C1 segment of cervical spinal cord (tissue), 14 donors: ENCODE measurements around the gene RBM18.
A peak's percentile ranks its signal among the peaks of the same experiment; 100 is the strongest.

Source experiments
- DNase-seq, 14 donors: peaks; one replicate each; lab custom pipeline; 2025; lab: John Stamatoyannopoulos, UW

RBM18 gene, protein sequence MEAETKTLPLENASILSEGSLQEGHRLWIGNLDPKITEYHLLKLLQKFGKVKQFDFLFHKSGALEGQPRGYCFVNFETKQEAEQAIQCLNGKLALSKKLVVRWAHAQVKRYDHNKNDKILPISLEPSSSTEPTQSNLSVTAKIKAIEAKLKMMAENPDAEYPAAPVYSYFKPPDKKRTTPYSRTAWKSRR

DNA sequence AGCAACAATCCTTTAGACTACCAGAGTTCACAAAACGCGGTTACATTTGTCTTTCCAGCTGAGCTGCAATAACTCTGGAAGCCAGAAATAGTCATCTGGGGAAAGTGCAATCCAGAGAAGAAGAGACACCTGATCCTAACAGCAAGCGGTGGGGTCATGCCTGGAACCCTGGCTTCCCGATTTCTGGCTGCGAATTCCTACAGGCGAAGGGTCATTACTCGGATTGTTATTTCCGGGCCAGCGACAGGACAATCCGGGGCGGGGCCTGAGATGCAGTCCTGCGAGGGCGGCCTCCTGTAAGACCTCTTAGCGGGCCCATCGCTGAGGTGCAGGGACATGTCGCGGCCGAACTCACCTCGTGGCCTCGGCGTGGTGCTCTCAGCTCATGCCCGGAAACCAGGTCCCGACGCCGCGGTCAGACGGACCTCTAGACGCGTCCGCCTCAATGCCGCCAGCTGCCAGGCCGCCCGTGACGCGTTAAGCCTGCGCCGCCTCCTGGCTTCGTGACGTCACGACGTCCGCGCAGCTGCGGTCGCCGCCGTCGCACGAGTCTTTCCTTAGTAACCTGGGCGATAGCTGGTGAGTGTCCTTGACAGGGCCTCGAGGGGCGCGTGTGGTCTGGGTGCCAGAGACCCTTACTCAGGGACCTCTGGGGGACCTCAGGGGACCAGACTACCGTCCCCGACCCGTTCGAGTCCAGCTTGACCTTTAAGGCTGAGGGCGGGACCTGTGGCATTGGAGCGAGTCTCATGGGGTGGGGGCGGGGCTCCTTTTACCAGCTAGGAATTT, at the start of gene RBM18, which contains the start of gene MRRF:
TSS of gene RBM18 (minus strand) at position 481 of the 789 bp plus-strand sequence. CDS start 3,348 bp downstream, outside the sequence.
TSS of gene MRRF (plus strand) at position 523 of the 789 bp plus-strand sequence. CDS start 6,010 bp downstream, outside the sequence.
- DNase-seq = peak; percentile 45 to 89 (median 83)

DNA sequence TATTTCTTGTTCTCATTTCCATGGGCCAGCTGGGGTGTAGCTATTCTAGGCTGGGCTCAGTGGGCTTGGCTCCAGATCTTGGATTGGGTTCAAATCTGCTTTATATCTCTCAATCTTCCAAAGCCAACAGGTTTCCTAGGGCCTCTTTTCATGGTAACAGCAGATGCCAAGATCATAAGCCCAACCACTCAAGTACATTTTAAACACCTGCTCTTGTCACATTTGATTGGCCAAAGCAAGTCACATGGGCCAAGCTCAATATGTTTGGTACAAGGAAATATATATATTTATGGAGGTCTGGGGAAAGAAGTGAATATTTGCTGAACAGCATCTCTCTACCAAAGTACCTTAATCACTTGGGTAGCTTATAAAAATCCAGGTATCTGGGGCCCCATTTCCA, 49.5 kb upstream of the RBM18 start:
- no peak for DNase-seq

DNA sequence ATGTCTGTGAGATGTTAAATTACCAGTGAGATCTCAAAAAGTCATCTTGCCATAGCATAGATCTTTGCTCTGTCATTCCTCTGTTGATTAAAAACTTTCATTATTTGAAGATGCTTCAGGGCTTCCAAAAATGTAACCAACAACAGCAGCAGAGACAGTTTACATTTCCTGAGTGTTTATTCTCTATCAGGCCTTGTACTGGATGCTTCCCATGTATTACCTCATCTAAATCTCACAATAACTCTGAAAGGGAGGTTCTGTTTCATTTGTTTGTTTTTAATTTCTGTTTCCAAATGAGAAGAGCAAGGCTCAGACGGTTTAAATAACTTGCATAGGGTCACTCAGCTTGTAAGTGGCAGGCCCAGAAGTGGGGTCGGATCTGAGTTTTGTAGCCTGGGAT, 45.2 kb upstream of the RBM18 start:
- DNase-seq = no peak

DNA sequence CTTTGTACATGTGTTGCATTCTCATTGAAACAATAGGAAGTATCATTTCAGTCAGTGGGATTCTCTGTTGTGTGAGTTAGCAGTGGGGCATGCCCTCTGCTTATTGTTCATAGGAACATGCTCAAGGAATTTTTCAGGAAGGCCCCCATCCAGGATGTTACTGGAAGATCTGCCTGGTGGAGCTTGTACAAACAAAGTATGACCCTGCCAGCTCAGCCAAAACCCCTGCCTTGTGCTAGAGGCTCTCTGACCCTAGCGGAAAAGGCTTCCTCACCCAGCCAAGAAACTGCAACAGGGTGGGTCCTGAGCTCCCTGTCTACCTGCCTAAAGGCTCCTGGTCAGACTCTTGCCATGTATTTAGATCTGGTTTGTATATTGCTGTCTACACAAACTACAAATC, 43.3 kb upstream of the RBM18 start:
- no peak for DNase-seq

DNA sequence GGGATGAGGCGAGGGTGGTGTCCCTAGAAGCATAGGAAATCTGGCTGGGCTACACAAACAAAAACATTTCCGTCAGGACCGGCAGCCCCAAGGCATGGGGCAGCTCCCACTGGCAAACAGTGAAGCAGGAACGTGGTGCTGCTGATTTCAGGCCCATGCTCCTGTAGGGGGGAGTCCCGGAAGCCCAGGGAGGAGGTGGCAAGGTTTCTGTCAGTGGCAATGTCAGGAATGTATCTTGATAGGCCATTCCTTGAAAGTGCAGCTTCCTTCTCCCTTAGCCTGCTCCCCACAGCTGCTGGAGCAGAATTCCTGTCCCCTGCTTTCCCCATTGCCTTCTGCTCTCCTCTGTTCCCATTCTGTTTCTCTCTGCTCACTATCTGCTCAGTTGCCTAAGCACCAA, 42.4 kb upstream of the RBM18 start:
- no peak for DNase-seq

DNA sequence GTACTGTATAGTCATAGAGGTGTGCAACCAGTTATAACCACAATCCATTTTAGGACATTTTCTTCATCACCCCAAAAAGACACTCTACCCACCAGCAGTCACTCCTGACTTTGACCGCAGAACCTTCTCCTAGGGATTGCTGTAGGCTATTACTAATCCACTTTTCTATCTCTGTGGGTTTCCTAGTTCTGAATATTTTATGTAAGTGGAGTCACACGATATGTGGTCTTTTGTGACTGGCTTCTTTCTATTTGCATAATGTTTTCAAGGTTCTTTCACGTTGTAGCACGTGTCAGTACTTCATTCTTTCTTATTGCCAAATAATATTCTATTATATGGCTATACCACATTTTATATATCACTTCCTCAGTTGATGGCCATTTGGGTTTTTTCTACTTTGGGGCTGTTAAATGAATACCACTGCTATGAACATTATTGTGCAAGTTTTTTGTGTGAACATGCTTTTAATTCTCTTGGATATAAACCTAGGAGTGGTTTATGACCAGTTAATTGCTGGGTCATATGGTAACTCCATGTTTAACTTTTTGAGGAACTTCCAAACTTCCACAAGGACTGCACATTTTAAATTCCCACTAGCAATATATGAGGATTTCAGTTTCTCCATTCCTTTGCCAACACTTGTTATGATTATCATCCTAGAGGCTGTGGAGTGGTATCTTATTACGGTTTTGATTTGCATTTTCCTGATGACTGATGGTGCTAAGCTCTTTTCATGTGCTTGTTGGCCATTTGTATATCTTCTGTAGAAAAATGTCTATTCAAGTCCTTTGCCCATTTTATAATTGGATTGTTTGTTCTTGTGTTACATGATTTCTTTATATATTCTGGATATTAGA, 37.8 kb upstream of the RBM18 start:
- no peak for DNase-seq

DNA sequence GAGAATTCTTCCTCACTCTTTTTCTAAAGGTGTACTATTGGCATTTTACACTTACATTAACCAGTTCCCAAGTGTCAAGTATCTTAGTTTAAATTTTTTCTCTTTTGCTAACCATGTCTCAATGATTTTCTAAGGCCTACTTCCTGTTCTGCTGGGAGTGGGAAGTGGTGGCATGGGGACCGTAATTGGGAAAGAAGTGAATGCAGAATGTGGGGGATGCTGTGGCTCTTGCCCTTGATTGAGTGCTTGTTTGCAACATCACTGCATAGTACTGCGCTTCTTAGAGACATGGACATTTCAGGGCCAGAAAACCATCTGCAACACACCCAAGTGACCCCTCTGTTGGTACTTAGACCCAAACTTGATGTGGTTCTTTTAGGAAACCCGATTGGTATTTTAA, 32.9 kb upstream of the RBM18 start:
- no peak for DNase-seq

DNA sequence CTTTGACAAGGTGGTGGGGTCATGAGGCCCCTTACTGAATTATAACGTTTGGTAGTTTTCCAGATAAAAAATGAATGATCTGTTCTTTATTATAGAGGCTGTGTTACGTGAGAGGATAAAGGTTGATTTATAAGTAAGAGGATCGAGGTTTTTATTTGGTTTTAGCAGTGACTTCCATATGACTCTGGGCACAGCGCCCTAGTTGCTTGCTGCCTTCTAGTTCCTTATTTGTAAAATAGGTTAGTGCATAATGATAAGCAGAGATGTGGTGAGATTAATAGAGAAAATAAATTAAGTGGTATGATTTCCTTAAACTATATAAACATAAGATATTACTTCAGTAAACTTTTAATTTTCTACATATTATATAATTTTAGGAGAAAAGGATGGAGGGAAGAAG, 29.9 kb upstream of the RBM18 start:
- DNase-seq = no peak

DNA sequence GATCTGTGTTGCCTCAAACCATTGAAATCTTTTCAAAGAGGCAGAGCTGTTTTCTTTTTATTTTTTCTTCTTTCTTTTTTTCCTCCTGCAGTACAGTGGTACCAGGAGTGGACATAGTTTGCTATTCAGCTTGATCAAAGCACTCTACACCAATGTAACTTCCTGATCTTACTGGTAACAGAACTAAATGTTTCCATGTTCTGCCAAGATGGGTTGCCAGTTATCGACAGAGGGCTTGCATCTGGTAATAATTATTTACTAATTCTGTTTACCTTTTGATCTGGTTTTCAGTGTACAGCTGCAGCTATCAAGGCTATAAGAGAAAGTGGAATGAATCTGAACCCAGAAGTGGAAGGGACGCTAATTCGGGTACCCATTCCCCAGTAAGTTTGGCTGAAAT, 26.8 kb upstream of the RBM18 start:
- DNase-seq = no peak

DNA sequence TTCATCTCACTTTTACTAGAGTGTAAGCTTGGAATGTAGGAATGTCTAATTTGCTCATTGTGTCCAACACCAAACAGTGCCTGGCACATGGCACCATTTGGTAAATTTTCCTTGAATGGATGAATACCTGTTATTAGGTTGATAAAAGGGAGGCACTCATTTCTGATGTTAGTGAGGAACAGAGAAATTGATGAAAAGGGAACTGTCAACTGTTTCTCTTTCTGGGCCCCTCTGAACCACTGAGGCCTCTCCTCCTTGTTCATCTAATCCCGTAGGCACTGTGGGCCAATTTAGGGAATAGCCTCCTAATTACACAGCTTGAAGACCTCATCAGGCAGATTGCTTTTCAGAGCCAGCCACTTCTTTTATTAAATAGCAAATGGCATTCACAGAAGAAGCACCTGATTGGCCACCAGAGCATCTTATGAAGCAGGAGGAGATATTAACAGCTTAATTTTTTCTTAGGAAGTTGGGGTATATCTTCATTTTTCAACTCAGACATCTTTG, 22.6 kb upstream of the RBM18 start:
- DNase-seq = no peak

DNA sequence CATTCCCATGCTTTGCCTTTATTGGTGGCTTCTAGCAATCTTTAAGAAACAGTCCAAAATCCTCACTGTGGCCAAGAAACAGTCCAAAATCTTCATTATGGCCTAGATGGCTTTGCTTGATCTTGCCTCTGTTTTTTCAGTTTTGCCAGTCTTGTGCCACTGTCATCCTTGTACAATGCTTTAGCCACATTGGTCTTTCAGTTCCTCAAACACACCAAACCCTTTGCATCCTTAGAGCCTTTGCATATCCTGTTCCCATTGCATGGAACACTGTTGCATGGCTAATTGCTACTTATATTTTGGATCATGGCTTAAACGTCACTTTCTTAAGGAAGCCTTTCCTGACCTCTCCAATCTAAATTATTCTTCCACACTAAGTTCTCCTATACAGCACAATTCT, 22.1 kb upstream of the RBM18 start:
- no peak for DNase-seq

DNA sequence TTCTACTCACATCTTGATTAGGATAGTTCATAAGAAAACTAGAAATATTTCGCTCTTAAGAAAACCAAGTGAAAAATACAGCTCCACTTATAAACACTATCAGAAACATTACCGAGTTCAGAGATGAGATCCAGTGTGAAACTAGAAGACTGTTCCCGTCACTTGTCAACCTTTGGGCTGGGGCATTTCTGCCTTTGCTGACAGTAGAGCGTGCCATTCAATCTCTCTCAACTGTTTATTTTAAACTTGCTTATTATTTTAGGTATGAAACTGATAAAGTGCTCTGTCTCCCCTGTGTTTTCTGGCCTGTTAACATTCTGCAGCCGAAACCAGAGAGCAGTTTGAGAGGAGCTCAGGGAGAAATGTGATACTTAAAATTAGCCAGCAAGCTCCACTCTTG, 16.7 kb upstream of the RBM18 start:
- DNase-seq = no peak

DNA sequence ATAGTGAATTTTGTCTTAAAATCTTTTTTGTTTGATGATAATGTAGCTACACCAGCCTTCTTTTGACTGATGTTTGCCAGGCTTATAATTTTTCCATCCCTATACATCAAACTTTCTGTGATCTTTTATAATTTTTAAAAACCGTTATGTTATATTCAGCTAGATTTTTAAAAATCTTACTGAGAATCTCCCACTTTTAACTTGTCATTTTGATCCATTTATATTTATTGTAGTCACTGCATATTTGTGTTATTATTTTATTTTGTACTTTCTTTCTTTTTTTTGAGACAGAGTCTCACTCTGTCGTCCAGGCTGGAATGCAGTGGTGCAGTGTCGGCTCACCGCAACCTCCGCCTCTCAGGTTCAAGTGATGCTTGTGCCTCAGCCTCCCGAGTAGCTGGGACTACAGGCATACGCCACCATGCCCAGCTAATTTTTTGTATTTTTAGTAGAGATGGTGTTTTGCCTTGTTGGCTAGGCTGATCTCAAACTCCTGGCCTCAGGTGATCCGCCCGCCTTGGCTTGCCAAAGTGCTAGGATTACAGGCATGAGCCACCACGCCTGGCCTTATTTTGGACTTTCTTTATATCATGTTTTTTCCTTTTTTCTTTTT, 12.8 kb upstream of the RBM18 start:
- no peak for DNase-seq

DNA sequence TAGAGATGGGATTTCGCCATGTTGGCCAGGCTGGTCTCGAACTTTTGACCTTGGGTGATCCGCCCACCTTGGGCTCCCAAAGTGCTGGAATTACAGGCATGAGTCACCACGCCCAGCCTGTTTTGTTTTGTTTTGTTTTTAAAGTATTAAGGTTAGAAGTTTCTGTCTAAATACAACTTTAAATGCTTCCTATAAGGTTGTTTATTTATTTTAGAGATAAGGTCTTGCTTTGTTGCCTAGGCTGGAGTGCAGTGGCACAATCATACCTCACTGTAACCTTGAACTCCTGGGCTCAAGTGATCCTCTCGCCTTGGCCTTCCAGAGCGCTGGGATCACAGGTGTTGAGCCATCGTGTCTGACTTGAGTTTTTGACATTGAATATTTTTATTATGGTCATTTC, 11.5 kb upstream of the RBM18 start:
- no peak for DNase-seq

DNA sequence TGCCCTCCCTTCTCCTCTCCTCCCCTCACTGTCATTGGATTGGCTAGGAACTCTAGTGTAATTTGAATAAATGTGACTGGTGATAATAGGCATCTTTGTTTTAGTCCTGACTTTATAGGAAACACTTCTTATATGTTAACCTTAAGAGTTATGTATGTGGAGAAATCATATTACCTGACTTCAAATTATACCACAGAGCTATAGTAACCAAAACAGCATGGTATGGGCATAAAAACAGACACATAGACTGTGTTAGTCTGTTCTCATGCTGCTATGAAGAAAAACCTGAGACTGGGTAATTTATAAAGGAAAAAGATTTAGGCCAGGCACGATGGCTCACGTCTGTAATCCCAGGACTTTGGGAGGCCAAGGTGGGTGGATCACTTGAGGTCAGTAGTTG, 9.4 kb upstream of the RBM18 start:
- DNase-seq = no peak

DNA sequence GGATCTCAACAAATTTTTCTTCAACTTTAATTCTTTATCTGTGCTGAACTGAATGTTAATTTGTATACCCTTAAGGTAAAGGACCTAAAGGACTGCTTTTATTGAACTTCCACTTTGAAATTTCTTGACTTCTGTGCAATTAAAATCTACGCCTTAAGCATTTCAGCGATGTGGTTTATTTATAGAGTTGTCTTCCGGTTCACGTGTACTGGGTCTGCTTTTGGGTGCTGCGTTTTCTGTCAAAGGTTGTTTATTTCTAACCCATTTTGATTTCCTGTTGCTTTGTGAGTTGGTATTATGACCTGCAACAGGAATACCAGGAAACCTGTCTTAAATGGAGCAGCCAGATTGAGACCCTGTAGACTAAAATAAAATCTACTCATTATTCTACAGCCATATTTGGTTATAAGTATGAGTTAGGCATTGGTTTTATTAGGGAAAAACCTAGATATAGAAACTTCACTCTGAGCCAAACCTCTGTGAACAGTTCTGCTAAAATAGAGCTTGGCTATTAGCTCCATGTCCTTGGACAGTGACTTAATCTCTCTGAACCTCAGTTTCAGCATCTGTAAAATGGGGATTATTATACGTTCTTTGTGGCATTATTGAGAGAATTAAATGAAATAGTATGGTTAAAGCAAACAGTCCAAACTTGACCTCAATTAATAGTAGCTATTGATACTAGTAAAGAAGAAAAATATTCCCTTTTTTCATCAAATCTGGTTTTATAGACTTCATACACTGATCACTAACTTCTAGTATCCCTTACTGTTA, 3.6 kb upstream of the RBM18 start:
- no peak for DNase-seq

DNA sequence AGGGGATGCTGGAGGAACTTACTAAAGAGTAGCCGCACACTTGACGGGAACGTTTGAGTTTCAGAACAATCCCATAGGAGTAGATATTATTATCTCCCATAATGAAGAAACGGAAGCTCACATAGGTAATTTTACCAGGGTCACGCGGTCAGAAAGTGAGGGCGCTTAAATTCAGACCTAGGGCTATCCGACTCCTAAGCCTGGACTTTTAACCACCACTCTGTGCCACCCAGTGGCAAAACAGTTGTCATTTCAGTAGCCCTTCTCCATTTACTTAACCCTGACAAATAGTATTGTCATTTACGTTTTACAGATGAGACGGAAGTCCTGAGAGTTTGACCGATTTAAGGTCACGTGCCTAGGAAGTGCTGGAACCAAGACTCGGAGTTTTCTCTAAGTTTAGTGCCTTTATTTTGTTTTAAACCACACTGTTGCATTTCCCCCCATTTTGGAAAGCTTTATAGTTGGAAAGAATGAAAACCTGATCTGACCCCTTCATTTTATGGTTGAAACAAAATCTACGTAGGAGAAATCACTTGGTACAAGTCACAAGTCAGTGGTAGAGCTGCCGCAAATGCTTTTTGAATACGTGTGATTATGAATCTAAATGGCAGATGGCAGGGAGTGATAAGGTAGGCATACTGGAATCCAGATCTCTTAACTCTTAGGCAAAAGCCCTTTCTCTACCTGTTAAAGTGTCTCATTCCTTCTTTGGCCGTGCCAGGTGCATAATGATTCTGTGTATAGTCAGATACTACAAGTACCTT, 692 bp upstream of the RBM18 start:
- DNase-seq = peak in 2 of 14 donors; percentile 58 to 61

DNA sequence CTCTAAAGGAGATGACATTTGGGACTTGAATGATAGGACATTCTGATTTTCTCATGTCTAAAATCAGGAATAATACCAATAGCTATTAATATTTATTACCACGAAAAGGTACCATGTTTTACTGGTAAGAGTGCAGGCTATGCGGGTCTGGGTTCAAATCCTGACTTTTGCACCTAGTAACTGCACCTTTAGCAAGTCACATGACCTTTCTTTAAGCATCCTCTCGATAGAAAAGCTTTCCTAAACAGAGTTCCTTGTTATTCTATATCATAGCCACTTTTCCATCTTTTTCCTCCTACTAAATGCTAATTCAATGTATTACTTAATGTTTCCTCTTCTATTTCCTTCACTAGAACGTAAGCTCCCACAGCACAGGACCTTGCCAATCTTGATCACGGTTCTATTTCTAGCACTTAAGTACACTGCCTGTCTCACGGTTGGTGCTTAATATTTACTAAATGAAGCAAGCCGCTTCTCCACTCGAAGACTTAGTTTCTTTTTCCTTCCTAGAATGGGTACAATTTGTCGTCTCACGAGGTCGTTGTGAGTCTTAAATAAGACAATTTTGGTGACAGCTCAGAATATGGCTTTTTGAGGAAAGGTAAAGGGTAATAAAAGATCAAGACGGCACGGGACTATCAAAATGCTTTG, 816 bp downstream of the RBM18 start:
- DNase-seq = no peak

DNA sequence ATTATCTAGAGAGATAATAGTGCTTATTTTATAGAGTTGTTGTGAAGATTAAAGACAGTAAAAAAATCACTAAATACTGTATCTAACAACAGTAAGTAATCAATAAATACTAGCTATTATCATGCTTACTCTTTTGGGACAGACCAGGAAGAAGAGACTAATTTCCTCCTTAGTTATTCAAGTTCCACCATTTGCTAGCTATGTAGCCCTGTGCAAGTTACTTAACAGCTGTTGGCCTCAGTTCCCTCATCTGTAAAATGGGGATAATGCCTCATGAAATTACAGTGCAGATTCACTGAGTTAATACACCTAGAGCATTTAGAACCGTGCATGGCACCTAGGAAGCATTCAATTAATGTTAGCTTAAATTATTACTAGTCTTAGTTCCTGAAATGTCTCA, 2.6 kb downstream of the RBM18 start:
- DNase-seq = no peak

DNA sequence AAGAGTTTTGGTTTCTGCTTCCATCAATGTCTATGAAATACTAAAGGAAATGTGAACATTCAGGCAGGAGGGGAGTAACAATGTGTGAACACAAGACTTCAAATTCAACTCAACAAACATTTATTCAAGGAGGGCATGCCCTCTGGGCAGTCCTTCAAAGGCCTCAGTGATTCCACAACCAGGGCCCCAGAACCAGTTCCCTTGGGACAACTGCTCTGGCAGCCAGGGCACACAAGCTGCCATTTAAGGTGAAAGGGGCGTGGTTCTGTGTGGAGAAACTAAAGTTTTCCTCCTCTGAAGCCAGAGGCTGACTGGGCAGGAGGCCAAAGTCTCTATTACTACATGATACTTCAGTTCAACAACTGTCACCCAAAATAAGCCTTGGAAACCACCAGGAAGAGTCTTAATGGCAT, 3.2 kb downstream of the RBM18 start:
- peak in 1 of 14 donors; percentile 1 for DNase-seq
